ENCODE results near the gene ULBP1.

DNA sequence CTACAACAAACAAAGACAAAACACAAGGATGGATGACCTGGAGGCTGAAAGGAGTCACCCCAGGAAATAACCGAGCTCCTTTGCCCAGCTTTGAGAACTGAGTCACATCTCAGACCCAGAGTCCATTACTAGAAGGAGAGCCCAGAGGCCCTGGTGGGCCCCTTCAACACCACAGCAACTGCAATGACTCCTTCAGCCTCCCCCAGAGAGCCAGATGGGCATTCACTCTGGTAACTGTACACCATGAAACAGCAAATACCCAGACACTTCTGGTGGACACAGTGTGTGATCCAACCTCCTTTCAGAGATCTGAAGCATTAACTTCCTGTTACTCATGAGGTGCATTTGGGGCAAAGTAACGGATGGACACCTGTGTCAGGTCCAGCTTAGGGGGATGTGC, 39.0 kb downstream of the ULBP1 start:
- TF ChIP-seq POLR2A (IDR thresholded peaks at IDR 0.05; ENCODE audit: low read depth, low read length) (no peak), POLR2AphosphoS5 (IDR thresholded peaks at IDR 0.05; ENCODE audit: low read depth, low read length) (no peak), SPI1 (IDR thresholded peaks at IDR 0.05; ENCODE audit: low read depth, low read length) (no peak), TAF1 (IDR thresholded peaks at IDR 0.05; ENCODE audit: low read depth, low read length) (no peak), PAX5 (IDR thresholded peaks at IDR 0.05; ENCODE audit: insufficient read depth, low read length, severe bottlenecking) (no peak)

Measured in GM12891 (cell line).